ENCODE results near the gene ACAA2.

DNA sequence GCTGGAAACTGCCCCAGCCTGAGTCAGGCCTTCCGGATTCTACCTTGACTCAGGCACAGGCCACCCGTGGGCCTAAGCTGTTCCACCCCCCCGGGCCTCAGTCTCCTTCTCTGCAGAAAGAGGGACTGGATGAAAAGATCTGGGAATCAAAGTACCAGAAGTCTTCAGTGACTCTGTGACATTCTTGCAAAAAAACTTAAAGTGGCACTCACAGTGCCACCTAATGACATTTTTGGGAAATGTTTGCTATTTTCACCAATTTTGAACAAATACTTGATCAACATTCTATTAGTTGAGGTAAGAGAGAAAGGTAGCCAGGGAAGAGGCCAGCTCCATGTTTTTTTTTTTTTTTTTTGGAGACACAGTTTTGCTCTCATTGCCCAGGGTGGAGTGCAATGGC, 48.3 kb upstream of the ACAA2 start:
- TF ChIP-seq CTCF (IDR thresholded peaks at IDR 0.05; ENCODE audit: low read depth, low read length, missing input control) = peak; percentile 54
- no peak for TF ChIP-seq GABPA (IDR thresholded peaks at IDR 0.05 in 1 of 2, conservative IDR thresholded peaks at IDR 0.05 in 1 of 2)
- peak; percentile 72 to 75 for TF ChIP-seq RAD21 (IDR thresholded peaks at IDR 0.05)
- no peak for TF ChIP-seq JUND (IDR thresholded peaks at IDR 0.05)
- no peak for TF ChIP-seq YY1 (IDR thresholded peaks at IDR 0.05)
- TF ChIP-seq, protein P1, sequence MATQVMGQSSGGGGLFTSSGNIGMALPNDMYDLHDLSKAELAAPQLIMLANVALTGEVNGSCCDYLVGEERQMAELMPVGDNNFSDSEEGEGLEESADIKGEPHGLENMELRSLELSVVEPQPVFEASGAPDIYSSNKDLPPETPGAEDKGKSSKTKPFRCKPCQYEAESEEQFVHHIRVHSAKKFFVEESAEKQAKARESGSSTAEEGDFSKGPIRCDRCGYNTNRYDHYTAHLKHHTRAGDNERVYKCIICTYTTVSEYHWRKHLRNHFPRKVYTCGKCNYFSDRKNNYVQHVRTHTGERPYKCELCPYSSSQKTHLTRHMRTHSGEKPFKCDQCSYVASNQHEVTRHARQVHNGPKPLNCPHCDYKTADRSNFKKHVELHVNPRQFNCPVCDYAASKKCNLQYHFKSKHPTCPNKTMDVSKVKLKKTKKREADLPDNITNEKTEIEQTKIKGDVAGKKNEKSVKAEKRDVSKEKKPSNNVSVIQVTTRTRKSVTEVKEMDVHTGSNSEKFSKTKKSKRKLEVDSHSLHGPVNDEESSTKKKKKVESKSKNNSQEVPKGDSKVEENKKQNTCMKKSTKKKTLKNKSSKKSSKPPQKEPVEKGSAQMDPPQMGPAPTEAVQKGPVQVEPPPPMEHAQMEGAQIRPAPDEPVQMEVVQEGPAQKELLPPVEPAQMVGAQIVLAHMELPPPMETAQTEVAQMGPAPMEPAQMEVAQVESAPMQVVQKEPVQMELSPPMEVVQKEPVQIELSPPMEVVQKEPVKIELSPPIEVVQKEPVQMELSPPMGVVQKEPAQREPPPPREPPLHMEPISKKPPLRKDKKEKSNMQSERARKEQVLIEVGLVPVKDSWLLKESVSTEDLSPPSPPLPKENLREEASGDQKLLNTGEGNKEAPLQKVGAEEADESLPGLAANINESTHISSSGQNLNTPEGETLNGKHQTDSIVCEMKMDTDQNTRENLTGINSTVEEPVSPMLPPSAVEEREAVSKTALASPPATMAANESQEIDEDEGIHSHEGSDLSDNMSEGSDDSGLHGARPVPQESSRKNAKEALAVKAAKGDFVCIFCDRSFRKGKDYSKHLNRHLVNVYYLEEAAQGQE (IDR thresholded peaks at IDR 0.05) = no peak
- TF ChIP-seq TAF1 (conservative IDR thresholded peaks at IDR 0.05) = no peak
- TF ChIP-seq HNF4G (IDR thresholded peaks at IDR 0.05) = no peak
- TF ChIP-seq SP1 (IDR thresholded peaks at IDR 0.05) = no peak
- TF ChIP-seq RXRA (IDR thresholded peaks at IDR 0.05) = no peak
- no peak for TF ChIP-seq MAX (IDR thresholded peaks at IDR 0.05)
- TF ChIP-seq FOXA1 (IDR thresholded peaks at IDR 0.05) = no peak
